ENCODE measurements around the gene LIN54.

Gene LIN54

DNA sequence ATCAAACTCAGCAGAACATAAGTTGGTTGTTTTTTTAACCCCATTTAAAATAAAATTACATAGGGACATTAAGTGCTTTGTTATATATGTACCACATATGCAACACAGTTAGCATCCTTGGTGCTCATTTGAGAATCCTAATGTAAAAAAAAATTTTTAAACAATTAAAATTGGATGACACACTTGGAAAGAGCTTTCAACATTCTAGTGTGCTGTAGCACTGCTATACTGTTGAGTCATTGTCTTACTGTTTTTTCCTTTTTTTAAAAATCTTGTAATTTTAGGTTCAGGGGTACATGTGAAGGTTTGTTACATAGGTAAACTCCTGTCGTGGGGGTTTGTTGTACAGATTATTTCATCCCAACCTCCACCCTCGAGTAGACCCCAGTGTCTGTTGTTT is 97.3 kb downstream of the LIN54 start:
- H3K4me3 ChIP-seq (ENCODE audit: low read depth, low read length), result no peak overlapping the region
- TF ChIP-seq CTCF (IDR thresholded peaks at IDR 0.05; ENCODE audit: low read depth, low read length, missing control alignments), result no peak
- DNase-seq (ENCODE audit: low read depth), result no peak

- TF ChIP-seq CTCF (IDR thresholded peaks at IDR 0.05; ENCODE audit: low read depth, low read length, missing control alignments), result no peak
- no peak for DNase-seq (ENCODE audit: low read depth)
- no peak overlapping the region for H3K4me3 ChIP-seq (ENCODE audit: low read depth, low read length)
Measured at GRCh38 chr4:82909326-82909725, 101.3 kb downstream of the LIN54 start.

DNA sequence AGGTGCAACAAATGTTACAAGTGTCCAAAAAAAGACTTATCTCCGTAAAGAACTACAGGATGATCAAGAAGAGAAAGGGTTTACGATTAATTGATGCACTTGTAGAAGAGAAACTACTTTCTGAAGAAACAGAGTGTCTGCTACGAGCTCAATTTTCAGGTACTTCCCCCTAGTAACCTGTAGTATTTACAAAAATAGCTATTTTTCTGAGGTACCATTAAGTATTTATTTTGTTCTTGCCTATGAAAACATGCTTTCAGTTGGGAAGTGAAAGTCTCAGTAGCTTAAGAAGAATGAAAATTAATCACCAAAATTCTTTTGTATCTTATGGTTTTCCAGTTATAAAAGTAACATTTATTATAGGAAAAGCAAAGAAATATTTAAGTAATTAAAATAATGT is 104.2 kb downstream of the LIN54 start:
- DNase-seq (ENCODE audit: low read depth), result no peak
- TF ChIP-seq CTCF (IDR thresholded peaks at IDR 0.05; ENCODE audit: low read depth, low read length, missing control alignments), result no peak
- H3K4me3 ChIP-seq (ENCODE audit: low read depth, low read length), result no peak overlapping the region; the same call in 1 of the 2 replicates

DNA sequence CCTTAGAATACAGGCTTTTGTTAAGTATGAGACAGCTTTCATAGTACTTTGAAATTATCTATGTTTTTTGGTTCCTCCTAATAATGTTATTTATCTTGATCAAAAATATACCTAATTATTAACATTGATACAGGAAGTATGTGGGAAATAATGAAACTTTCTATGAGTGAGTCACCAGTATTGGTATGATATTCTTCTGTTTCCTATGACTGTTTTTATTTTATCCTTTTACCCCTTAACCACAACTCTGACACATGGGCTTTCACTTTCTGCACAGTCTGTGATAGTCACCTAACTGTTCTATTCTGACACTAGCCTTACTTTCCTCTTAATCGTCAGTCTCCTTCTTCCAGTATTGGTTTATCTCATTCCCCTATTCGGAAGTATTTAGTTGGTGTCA is 105.4 kb downstream of the LIN54 start:
- TF ChIP-seq CTCF (IDR thresholded peaks at IDR 0.05; ENCODE audit: low read depth, low read length, missing control alignments), result no peak
- no peak overlapping the region for H3K4me3 ChIP-seq (ENCODE audit: low read depth, low read length)
- DNase-seq (ENCODE audit: low read depth), result peak; percentile 65

DNA sequence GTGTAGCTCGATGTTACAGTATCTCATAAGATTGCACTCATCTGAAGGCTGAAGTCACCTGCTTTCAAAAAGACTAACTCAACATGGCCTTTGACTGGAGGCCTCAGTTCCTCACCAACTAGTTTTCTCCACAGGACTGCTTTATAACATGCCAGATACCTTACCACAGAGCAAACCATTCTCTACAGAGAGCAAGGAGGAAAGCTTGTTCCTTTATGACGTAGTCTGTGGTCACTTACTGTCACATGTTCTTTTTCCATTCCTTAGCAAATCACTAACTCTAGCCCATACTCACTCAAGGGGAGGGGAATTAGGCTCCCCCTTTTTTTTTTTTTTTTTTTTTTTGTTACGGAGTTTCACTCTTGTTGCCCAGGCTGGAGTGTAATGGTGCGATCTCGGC is 106.9 kb downstream of the LIN54 start:
- no peak overlapping the region for H3K4me3 ChIP-seq (ENCODE audit: low read depth, low read length)
- no peak for DNase-seq (ENCODE audit: low read depth)
- no peak for TF ChIP-seq CTCF (IDR thresholded peaks at IDR 0.05; ENCODE audit: low read depth, low read length, missing control alignments)

GRCh38 chr4:82901183-82901718 is 109.4 kb downstream of the LIN54 start:
- H3K4me3 ChIP-seq (ENCODE audit: low read depth, low read length), result peak overlapping the region; percentile 73
- DNase-seq (ENCODE audit: low read depth), result no peak
- TF ChIP-seq CTCF (IDR thresholded peaks at IDR 0.05; ENCODE audit: low read depth, low read length, missing control alignments), result no peak

GRCh38 chr4:82900411-82901182 is 110.0 kb downstream of the LIN54 start, which contains the start of gene THAP9:
TSS of gene THAP9 (plus strand) at chr4:82900735. CDS start at chr4:82900803, 68 bp downstream.
- DNase-seq (ENCODE audit: low read depth), result peak; percentile 99
- H3K4me3 ChIP-seq (ENCODE audit: low read depth, low read length), result peak within 1 kb of the TSS; percentile 73
- TF ChIP-seq CTCF (IDR thresholded peaks at IDR 0.05; ENCODE audit: low read depth, low read length, missing control alignments), result no peak

Measured in GM12864 (cell line).